Measurements from ENCODE around the gene TMEM184A.

TMEM184A gene

DNA sequence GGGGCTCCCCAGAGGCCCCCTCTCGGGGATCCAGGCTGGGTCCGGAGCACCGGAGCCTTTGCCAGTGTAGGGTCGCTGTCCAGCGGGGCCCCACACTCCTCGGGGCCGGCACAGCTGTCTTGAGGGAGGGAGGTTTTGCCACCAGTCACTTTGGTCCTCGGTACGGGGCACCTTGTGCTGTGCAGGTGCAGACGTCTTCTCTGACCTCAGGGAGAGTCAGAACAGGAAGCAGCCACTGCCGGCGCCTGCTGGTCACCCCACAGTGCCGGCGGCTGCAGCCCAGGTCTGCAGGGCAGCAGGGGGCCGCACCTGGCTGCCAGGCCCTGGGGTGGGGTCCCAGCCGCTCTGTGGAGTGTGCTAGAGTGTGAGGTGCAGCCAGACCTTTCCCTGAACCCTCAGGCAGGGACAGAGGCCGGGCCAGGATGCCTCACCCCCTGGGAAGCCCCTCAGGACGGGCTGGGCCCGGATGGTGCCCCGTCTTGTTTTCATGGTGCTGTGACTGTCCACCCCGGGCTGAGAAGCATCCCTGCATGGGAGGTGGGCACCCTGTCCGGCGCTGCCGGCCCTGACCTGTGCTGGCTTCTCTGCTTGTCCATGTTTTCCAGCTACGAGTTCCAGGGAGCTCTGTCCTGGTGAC, 17.3 kb downstream of the TMEM184A start:
- DNase-seq = no peak

DNA sequence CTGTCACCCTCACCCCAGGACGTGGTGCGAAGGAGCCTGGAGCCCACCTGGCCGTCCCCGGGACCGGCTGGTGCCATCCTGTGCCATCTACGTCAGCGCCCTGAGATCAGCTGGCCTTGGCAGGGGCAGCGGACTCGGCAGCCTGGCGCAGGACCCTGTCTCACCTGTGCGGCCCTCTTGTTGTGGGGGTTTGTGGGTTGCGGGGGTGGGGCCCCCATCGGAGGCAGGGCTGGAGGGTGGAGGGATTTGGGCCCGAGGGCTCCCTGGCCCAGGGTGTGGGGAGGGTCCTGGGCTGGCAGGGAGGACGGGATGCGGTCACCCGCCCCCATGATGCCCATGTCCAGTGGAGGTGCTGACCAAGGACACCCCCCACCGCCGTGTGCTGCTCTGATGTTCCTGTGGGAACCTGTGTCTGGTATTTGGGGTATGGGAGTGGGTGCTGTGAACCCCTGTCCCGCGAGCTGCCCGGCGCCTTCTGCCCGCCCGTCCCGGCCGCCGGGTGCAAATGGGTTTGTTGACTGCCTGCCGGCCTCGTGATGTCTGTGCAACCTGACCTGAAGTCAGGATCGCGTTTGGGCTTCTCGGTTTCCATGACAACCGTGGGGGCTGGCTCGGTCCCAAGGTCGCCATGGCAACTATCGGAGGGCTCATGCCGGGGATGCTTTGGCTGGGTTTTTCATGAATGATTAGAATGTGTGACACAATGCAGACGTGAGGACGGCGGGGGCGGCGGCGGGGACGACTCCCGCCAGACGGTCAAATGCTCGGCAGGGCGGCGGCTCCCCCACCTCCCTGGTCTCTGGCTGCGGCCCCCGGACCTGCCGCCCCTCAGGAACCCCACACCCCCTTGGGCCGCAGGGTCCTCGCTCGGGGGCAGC, 18.2 kb downstream of the TMEM184A start:
- peak; percentile 96 for DNase-seq

DNA sequence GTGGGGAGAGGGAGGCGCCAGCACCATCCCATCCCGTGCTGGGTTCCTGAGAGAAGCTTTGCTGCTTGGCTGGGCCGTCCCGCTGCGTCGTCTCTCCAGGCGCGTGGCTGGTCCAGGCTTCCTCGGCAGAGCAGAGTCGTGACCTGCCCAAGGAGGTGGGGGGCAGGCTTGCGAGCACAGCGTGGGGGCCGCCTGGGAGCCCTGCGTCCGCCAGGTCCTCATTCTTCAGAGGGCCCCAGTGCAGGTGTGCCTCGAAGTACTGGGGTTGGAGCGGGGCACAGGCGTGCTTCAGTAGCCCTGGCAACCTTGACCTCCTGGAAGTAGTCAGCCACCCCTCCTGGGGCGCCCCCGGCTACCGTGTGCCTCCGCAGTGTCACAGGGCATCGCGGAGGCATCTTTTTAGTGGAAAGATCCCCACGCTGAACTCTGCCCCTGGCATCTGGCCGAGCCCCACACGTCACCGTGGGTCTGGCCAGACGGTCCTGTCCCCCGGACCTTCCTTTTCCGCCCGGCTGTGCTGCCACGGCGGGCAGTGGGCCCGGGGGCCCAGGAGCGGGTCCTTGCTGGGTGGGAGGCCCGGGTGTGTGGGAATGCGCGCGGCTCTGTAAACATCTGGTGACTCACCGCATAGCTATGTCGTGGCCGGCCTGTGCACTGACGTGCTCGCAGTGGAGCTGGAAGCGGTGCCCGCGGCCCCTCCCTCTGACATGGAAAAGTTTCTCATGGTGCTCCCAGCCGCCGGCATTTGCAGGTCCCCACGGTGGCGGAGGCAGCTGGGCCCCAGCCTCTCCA, 19.1 kb downstream of the TMEM184A start:
- DNase-seq = peak; percentile 99

DNA sequence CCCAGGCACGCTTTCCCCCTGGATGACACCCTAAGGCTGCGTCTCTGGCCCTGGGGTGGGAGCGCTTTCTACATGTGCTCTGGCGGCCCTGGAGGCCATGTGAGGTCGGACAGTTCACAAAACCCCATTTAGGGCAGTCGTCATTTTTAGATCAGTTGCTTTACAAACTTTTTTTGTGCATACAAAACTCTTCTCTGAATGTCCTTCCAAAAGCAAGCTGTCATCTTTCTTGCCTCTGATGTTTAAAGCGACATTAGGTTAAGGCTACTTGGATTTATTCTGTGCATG, 19.6 kb downstream of the TMEM184A start:
- no peak for DNase-seq

DNA sequence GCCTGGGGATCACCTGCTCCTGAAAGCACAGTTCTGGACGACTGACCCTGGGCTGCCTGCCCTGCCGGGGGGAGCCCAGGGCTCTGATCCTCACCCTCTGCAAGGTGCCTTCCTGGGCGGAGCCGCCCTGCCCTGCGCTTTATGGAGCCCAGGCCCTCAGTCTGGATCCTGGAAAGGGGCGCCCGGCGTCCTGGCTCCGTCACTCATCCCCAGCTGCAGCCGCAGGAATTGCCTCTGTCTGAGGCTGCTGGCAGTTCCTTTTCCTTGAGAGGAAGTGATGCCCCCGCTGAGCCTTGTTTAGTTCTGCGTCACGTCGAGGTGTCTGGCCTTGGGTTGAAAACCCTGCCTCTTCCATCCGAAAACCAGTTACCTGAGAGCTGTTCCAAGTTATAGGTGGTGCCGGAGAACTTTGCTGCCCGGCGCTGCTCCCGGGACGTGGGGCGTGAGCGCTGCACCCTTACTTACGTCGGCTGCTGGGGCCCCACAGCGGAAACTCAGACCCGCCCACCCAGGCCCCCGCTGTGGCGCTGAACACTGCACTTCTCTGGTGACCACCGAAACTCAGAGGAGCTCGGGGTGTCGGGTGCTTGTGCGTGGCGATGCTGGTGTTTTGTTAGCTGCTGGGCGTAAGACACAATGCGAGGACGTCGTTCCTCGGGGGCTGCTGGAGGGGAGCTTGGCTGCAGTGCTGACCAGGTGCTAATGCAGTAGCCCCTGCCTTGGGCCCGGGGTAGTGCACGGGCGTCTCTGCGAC, 20.1 kb downstream of the TMEM184A start:
- DNase-seq = no peak

DNA sequence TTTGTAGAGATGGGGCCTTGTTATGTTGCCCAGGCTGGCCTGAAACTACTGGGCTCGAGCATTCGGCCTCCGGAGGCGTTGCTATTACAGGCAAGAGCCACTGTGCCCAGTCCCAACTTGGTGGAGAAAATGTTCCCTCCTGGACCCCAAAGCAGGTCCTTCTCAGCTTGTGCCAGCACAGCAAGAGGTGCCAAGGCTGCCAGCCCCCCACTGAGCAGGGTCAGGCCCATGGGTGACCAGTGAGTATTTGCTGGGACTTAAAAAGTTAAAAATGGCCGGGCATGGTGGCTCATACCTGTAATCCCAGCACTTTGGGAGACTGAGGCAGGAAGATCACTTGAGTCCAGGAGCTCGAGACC, 20.9 kb downstream of the TMEM184A start:
- DNase-seq = no peak

DNA sequence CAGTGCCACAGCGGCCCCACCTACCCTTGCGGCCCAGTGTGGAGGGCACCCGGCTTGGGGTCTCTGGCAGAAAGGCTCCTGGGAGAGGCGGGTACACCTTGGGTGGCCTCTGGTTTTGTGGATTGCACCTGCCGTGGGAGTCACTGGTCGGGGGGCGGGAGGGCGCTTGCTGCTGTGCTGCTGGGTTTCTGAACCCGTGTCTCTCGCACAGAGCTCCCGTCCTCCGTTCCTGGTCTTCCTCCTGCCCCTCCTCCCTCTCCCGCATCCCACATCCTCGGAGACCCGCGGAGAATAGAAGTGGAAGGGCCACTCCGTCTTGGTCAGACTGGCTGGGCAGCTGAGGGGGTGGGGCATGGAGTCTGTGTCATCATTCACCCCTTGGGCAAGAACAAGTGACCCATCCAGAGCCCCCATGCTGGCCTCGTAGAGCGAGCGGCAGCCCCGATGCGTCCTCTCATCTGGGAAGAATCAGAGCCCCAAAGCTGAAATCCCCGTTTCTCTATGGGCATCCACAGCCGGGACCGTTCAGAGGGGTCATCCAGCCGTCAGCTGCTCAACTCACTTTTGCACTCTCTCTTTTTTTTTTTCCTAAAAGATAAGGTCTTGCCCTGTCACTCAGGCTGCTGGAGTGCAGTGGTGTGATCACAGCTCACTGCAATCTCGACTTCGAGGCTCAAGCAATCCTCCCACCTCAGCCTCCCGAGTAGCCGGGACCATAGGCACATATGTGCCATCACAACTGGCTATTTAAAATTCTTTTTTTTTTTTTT, 21.5 kb downstream of the TMEM184A start:
- no peak for DNase-seq

DNA sequence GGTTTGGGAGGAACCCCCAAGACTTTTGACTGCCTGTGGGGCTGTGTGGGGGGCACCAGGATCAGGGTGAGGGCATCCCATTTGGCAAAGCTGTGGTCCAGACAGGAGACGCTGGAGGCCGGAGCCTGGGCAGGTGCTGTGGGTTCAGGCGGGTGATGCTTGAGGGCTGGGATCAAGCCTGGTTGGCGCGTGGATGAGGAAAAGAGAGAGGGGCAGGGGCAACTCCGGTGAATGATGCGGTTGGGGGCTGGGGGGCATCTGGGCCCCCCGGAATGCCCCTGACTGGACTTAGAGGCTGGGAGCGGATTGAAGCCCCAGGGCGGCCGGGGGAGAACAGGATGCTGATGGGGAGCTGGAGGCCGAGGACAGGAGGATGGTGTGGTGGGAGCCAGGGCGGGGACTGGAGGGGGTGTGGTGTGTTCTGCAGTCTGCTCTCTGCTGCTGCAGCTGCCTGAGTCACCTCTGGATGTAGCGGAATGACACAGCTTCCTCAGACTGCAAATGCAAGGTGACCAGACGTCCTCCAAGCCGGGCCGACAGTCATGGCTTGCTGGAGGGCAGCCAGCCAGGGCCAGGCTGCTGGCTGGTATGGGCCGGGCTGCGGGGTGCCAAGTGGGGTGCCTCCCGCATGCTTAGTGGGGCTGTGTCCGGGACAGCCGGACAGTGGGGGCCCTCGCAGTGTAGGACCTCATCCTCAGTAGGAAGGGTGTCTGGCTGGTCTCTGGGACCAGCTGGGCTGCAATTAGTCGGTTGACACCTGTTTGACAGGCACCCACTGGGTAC, 22.3 kb downstream of the TMEM184A start:
- peak; percentile 85 for DNase-seq

DNA sequence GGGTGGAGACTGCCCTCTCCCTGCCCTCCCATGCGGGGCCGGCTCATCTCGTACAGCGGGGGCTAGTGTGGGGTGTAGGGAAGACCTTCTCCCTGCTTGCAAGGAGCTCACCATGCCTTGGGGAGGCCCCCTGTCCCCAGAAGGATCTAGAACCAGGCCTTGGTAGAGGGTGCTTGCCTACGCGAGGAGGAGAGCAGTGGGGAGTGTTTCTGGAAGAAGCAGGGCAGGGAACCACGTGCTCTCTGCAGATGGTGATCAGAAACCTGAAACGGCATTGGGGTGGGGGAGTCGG, 22.8 kb downstream of the TMEM184A start:
- DNase-seq = no peak

DNA sequence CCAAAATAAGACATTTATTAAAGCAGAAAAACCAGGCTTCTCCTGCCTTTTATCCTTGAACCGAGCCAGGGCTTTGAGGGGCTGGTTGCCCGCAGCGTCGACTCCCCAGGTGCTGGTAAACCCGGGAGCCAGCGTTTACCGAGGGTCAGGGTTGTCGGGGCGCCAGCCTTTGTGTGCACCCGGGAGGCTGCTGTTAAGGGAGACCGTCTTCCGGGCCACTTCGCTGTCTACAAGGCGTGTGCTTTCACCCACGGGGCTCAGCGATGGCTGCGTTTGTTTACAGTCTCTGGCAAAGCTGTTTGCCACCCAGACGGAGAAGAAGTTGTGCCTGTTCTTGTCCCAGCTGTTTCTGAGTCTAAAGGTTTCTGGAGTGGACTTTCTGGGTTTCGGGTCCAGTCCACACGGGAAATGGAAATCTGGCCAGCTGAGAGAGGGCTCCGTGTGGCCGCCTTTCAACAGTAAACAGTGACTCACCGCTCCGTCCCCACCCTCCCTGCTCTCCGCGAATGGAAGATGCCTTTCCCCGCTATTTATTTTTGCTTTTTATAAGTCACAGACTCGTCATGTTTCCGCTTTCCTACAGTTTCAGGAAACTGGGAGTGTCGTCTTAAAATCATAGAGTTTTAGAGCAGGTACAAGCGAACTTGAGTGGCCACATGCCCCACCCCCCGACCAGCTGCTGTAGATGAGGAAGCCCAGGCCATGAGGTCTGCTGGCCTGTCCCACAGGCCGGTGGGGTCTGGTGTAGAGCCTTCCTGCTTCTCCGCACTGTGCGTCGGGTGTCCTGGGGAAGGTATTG, 23.4 kb downstream of the TMEM184A start:
- peak; percentile 84 for DNase-seq

DNA sequence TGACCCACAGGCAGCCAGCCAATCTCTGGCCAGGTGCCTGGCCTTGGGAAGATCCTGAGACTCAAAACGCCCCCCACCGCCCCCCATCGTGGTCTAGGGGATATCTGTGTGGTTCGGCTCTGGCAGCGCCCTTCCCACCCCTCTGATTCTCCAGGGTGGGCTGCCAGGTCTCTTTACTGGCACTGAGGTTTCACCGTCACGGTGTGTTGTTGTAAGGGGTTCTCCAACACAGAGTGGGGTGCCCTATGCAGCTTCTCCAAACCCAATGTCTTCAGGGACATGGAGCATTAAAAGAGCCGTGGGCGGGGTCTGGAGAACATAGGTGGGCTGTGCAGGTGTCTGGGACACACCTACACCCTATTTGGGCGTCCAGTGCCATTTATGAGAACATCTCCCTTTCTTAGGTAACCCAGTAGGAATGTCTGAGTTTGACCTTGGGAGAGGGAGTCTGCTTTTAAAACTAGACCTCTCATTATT, 24.0 kb downstream of the TMEM184A start:
- DNase-seq = no peak

DNA sequence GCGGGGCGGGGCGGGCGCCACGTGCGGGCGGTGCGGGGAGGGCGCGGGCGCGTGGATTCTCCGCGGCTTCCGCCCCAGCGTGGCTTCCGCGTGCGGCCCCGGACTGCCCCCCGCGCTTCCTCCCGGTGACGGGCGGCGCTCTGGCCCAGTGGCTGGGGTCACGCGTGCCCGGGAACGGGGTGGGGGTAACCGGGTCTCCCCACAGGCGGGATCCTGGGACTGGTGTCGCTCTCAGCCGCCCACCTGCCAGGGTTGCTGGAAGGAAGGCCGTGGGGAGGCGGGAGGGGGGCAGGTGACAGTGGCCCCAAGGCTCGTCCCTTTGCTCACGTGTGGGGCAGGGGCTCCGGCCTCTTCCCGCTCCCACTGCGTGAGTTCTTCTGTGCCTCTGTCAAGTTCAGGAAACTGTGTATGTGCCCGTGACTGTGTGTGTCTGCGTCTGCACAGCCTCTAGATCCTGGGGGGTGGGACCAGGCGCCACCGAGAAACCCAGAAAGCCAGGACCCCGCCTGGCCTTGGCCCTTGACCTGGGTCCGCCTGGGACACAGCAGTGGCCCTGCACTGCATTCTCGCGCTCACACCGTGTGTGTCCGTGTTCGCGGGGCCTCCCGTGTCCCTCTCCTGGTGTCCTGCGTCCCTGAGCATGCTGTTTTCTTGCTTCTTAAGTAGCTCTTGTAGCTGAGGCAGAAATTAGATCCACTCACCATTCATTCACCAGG, 24.6 kb downstream of the TMEM184A start:
- DNase-seq = peak; percentile 12

DNA sequence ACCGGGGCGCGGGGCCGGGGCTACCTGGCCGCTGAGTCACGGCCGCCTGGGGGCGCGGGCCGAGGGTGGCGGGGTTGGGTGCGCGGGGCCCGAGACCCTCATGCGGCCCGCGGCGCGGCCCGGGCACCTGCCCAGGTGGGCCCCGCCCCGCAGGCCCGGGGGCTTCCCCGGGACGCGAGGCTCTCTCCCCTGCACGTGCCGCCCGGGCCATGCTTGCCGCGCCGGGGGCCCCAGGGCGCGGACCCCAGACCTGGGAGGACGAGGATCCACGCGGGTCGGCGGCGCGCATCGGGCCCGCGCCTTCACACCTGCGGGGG, 25.1 kb downstream of the TMEM184A start:
- DNase-seq = no peak

DNA sequence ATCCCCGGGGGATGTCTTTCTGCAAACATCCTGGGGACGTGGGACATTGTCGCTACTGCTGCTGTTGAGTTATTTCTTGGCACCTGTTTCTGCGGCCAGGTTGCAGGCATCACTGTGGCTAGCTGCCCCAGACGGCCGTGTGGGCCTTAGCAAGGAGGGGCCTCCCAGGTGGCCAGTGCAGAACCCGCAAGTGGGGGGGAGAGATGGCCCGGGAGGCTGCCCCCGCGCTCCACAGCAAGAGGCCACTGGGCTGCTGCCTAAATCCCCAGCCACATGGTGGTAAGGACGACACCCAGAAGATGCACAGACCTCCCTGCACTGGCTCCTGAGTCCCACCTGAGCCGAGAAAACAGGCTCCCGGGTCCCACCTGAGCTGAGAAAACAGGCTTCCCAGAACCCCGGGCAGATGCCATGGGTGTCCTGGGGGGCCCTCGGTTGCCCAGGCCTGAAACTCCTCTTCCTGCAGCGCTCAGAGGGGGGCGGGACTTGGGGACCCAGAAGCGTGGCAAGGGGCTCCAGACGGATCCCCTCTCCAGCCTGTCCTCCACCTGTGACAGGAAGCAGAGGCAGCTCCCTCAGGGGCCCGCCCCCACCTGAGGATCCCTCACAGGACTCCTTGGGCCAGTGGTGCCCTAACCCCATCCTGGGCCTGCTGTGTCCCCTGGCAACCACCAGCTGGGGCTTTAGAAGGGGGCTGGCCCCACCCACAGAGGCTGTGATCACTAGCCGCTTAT, 26.5 kb downstream of the TMEM184A start:
- no peak for DNase-seq

DNA sequence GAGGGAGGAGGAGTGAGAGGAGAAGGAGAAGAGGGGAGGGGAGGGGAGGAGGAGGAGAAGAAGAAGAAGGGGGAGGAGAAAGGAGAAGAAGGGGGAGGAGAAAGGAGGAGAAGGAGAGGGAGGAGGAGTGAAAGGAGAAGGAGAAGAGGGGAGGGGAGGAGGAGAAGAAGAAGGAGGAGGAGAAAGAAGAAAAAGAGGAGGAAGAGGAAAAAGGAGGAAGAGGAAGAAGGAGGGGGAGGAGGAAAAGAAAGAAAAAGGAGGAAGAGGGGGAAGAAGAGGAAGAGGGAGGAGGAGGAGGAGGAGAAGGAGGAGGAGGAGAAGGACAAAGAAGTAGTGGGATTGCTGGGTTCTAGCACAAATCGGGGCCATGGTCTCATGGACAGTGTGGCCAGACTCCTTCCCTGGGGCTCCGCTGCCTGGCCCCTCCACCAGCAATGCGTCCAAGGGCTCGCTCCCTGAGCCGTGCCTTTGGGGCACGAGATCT, 29.7 kb downstream of the TMEM184A start:
- DNase-seq = peak; percentile 55

DNA sequence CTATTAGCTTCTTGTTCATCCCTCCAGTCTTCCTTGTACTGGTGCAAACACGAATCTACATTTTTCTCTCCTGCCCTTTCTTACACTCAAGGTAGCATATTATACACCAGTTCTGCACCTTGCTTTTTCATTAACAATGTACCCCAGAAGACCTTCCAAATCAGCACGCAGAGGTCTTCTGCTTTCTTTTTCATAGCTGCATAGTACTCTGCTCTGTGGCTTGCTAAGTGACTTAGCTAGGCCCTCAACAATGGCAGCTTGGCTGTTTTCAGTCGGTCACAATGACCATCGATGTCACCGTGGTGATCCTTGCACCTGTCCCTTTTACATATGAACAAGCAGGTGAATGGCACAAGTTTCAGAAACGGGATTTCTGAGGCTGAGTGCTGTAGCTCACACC, 30.6 kb downstream of the TMEM184A start:
- no peak for DNase-seq

DNA sequence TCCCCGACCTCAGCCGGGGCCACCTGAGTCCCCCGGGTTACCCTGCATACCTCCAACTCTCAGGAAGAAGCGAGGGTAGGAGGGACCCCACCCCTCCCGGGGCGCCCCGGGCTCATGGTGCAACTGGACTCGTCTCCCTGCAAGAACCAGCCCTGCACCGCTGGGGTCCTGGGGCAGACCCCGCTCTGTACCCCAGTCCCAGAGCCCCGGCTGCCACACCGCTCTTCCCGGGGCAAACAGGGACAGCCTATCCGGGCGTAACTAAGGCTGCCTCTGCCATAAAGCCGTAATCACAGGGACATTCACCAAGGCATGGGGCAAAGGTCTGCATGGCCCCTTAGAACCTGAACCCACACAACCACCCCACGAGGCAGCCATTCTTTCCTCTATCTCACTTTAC, 32.2 kb downstream of the TMEM184A start:
- DNase-seq = no peak

DNA sequence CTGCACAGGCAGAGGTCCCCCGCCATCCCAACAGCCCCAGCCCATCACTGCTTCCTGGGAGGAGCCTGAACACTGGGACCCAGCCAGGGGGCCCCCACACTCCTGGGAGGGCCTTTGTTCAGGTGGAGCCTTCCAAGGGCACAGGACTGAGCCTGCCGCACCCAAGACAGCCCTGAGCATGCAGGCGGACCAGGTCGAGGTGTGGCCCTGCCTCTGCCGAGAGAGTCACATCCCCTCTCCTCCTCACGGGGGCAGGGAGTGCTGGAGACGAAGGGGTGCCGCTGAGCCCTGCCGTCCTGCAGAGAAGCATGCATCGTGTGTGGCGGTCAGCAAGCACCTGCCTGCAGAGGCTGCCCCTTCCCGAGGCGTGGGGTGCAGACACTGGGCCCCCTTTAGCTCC, 32.8 kb downstream of the TMEM184A start:
- no peak for DNase-seq

DNA sequence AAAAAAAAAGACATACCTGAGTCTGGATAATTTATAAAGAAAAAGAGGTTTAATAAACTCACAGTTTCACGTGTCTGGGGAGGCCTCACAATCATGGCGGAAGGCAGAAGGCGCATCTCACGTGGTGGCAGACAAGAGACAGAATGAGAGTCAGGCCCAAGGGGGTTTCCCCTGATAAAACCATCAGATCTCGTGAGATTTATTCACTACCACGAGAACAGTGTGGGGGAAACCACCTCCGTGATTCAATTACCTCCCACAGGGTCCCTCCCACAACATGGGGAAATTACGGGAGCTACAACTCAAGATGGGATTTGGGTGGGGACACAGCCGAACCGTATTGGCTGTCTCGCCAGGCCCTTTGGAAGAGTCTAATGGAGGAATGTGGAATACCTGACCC, 34.5 kb downstream of the TMEM184A start:
- DNase-seq = no peak
